ENCODE results near the gene CUL2.

- TF ChIP-seq CTCF (IDR thresholded peaks at IDR 0.05): no peak
- TF ChIP-seq POLR2AphosphoS5 (IDR thresholded peaks at IDR 0.05): no peak
Measured at GRCh38 chr10:35135861-35136260, 45.7 kb upstream of the CUL2 start.
